NCI-H146 treated with DMSO at 0.1 percent for 48 hours (cell line): ENCODE data around the gene VSTM4.
A peak's percentile ranks its signal among the peaks of the same experiment; 100 is the strongest.

Source experiments
- DNase-seq: peaks from one replicate; lab custom pipeline; 2025; ENCODE audit not compliant: unreplicated experiment; lab: John Stamatoyannopoulos, UW

Gene VSTM4

GRCh38 chr10:49141541-49142332 is 26.4 kb upstream of the VSTM4 start:
- no peak for DNase-seq

GRCh38 chr10:49140304-49141177 is 25.2 kb upstream of the VSTM4 start:
- DNase-seq = no peak

- DNase-seq = no peak
Observed at GRCh38 chr10:49139846-49140195, 24.5 kb upstream of the VSTM4 start.

- DNase-seq = no peak
Observed at GRCh38 chr10:49139028-49139845, 23.9 kb upstream of the VSTM4 start.

- DNase-seq = no peak
Observed at GRCh38 chr10:49138361-49138891, 23.1 kb upstream of the VSTM4 start.

GRCh38 chr10:49136525-49136924 is 21.2 kb upstream of the VSTM4 start:
- DNase-seq = no peak

GRCh38 chr10:49135575-49136313 is 20.4 kb upstream of the VSTM4 start:
- no peak for DNase-seq

- no peak for DNase-seq
Observed at GRCh38 chr10:49134327-49134726, 19.0 kb upstream of the VSTM4 start.

- no peak for DNase-seq
Observed at GRCh38 chr10:49133706-49134248, 18.5 kb upstream of the VSTM4 start, which contains the start of gene FAM170B. Gene FAM170B, minus strand, starts transcription at chr10:49134021. Its CDS starts 103 bp downstream, at chr10:49133918.

GRCh38 chr10:49132362-49132737 is 17.0 kb upstream of the VSTM4 start:
- no peak for DNase-seq

- no peak for DNase-seq
Observed at GRCh38 chr10:49131507-49132361, 16.4 kb upstream of the VSTM4 start.

- no peak for DNase-seq
Observed at GRCh38 chr10:49129376-49129775, 14.1 kb upstream of the VSTM4 start.

GRCh38 chr10:49128854-49129253 is 13.5 kb upstream of the VSTM4 start:
- no peak for DNase-seq

- DNase-seq = peak; percentile 71
Observed at GRCh38 chr10:49123981-49124950, 8.9 kb upstream of the VSTM4 start.

GRCh38 chr10:49120911-49121310 is 5.6 kb upstream of the VSTM4 start:
- no peak for DNase-seq

- DNase-seq = no peak
Observed at GRCh38 chr10:49119746-49120145, 4.4 kb upstream of the VSTM4 start.

- no peak for DNase-seq
Observed at GRCh38 chr10:49118430-49119074, 3.2 kb upstream of the VSTM4 start.
